Spleen (tissue), 11 donors: ENCODE measurements around the gene COL5A2. TPM values are rescaled to one million over a fixed set of nuclear protein-coding genes. Genes with fewer than 3 reads are reported as not detected.

Experiments used
- DNase-seq: peaks from one replicate; pipeline ENCODE4 v3.0.0-alpha.2; 2020
- H3K27ac ChIP-seq, 8 donors: fragments of 200-600 bp; sonication (generic) in 7 of 8; 1 replicate in 4 of 8; 2 replicates in 4 of 8; pipeline versions ENCODE4 v1.5.0 to v1.8.0; 2016 to 2021; ENCODE audit warnings: inconsistent platforms in 4 of 8, mild to moderate bottlenecking in 4 of 8, moderate library complexity in 1 of 8
- H3K27me3 ChIP-seq, 7 donors: fragments of 200-600 bp; sonication (generic) in 6 of 7; replicated peaks in 1 of 7; 1 replicate in 4 of 7; 2 replicates in 3 of 7; pipeline versions ENCODE4 v1.5.0 to v1.8.0; 2016 to 2021; ENCODE audit warnings: inconsistent platforms in 3 of 7, mild to moderate bottlenecking in 1 of 7
- H3K36me3 ChIP-seq, 6 donors: fragments of 200-600 bp; sonication (generic) in 5 of 6; 1 replicate in 4 of 6; 2 replicates in 2 of 6; pipeline versions ENCODE4 v1.5.0 to v1.8.0; 2016 to 2021; ENCODE audit warnings: inconsistent platforms in 2 of 6
- H3K4me1 ChIP-seq, 6 donors: fragments of 200-600 bp; sonication (generic) in 5 of 6; 1 replicate in 3 of 6; 2 replicates in 3 of 6; pipeline versions ENCODE4 v1.5.0 to v1.8.0; 2016 to 2021; ENCODE audit warnings: inconsistent platforms in 3 of 6
- H3K4me3 ChIP-seq, 8 donors: fragments of 200-600 bp; sonication (generic) in 7 of 8; 1 replicate in 4 of 8; 2 replicates in 4 of 8; pipeline versions ENCODE4 v1.5.0 to v1.8.0; 2016 to 2021; ENCODE audit warnings: inconsistent platforms in 4 of 8, mild to moderate bottlenecking in 4 of 8, moderate library complexity in 2 of 8
- H3K9me3 ChIP-seq, 8 donors: fragments of 200-600 bp; sonication (generic) in 7 of 8; 1 replicate in 4 of 8; 2 replicates in 4 of 8; pipeline versions ENCODE4 v1.5.0 to v1.8.0; 2016 to 2021; ENCODE audit warnings: inconsistent platforms in 4 of 8
- POLR2A ChIP-seq, 3 donors: fragments of 450-650 bp; IDR thresholded peaks; one replicate each; pipeline ENCODE4 v1.5.1; 2017; ENCODE audit warnings: antibody characterized with exemption in 3 of 3, mild to moderate bottlenecking in 1 of 3
- POLR2AphosphoS5 ChIP-seq, 3 donors: sonication (generic); formaldehyde crosslinking; IDR thresholded peaks; one replicate each; pipeline ENCODE4 v1.5.1; 2017; ENCODE audit warnings: antibody characterized with exemption in 3 of 3
- WGBS, 5 donors: extraction: QIAGEN DNeasy Blood & Tissue Kit in 3 of 5; methylation state at CpG; one replicate each; pipeline versions ENCODE4 v1.1.5 to v1.1.7; 2013 to 2018; 5-methylcytosine and 5-hydroxymethylcytosine counted together
- intact Hi-C: fragments of 100-400 bp; cut with DNase I; formaldehyde crosslinking; loops from one replicate; pipeline ENCODE4 v1.15.0; 2023; ENCODE audit warnings: low total_unique reads
- polyA plus RNA-seq, 3 donors: library from polyadenylated mRNA; stranded (reverse); fragments of 200-250 nt; gene quantifications; one replicate each; pipeline ENCODE4 v1.2.1, GENCODE V29; 2013
- total RNA-seq, 7 donors: library from RNA; depleted of rRNA in 3 of 7; stranded (reverse); fragments of >200 nt in 3 of 7; fragmentation: NEBNext Ultra II Directional in 4 of 7; extraction: Animal tissue kit (Norgen Biotek cat#: 25700) in 4 of 7; gene quantifications; one replicate each; pipeline versions ENCODE4 v1.1.0 to v1.2.1, GENCODE V29; 2016 to 2021
- TF ChIP-seq, protein P1 (sequence below), 11 experiments: fragments of 200-600 bp in 7 of 11; fragments of 450-650 bp in 4 of 11; sonication (generic) in 4 of 11; IDR thresholded peaks in 8 of 11; conservative IDR thresholded peaks in 3 of 11; 1 replicate in 7 of 11; 2 replicates in 4 of 11; pipeline versions ENCODE4 v1.4.0 to v1.8.0; 2016 to 2021; ENCODE audit warnings: antibody characterized with exemption in 11 of 11, inconsistent platforms in 4 of 11, mild to moderate bottlenecking in 1 of 11
- donor health status: healthy with polysubstance abuse.
- donor health status: DM: no; HTN: no; CAD: no; lungs with moderate emphysema.
- donor health status: DM: no; HTN: no; CAD: no.
- donor health status: Bipolar disorder and iron deficiency.
- donor health status: healthy.
- donor health status: DM: no; HTN: no; CAD: no.
- donor health status: DM: yes; HTN: yes; CAD: no.

COL5A2 gene
- total and polyA plus RNA-seq, 10 donors, result 3.4 to 35.7 (median 16.3) TPM

- Histone ChIP-seq H3K36me3 (no peaks in the 10 kb centered on the region), H3K4me3 (no peak overlapping the region), H3K9me3 (no peaks in the 10 kb centered on the region), H3K27ac (no peak overlapping the region), H3K27me3 (no peaks in the 10 kb centered on the region), H3K4me1 (no peaks in the 10 kb centered on the region)
- WGBS, 5 donors, result 71 to 92% (median 88%) methylated on average over 2 of the region's 2 CpGs
- DNase-seq, result no peak
- intact Hi-C loops, result no loop called here
- TF ChIP-seq, protein P1, sequence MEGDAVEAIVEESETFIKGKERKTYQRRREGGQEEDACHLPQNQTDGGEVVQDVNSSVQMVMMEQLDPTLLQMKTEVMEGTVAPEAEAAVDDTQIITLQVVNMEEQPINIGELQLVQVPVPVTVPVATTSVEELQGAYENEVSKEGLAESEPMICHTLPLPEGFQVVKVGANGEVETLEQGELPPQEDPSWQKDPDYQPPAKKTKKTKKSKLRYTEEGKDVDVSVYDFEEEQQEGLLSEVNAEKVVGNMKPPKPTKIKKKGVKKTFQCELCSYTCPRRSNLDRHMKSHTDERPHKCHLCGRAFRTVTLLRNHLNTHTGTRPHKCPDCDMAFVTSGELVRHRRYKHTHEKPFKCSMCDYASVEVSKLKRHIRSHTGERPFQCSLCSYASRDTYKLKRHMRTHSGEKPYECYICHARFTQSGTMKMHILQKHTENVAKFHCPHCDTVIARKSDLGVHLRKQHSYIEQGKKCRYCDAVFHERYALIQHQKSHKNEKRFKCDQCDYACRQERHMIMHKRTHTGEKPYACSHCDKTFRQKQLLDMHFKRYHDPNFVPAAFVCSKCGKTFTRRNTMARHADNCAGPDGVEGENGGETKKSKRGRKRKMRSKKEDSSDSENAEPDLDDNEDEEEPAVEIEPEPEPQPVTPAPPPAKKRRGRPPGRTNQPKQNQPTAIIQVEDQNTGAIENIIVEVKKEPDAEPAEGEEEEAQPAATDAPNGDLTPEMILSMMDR (IDR thresholded peaks at IDR 0.05 in 8 of 11, conservative IDR thresholded peaks at IDR 0.05 in 3 of 11), result no peak
- no peak for TF ChIP-seq POLR2AphosphoS5 (IDR thresholded peaks at IDR 0.05)
- no peak for TF ChIP-seq POLR2A (IDR thresholded peaks at IDR 0.05)
Measured at GRCh38 chr2:189083106-189083505, 96.5 kb downstream of the COL5A2 start.

DNA sequence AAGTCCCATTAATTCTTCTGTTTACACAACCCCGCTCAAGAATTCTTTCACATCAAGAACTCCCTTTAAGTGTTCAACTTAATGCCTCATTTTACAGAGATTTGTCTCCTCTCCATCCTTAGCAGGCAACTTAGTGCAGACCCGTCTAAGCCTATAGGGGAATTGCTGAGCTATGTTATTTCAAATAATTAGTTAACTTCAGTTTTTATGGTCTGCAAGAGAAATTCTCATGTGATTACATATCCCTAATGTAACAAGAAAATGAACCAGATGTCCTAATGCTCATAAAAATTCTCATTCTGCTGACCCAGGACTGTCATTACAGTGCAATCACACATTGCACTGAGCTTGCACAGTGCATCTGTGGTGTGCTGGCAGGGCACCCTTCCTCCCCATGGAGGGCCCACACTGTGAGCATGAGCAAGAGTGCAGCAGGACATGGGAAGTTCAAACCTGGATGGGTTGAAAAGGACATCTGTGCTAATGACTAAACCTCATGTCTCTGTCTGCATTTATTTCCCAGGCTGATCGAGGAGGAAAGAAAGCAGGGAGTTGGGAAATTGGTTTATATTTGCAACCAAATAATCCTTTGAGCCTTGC is 97.1 kb downstream of the COL5A2 start:
- H3K4me3 ChIP-seq, result no peak overlapping the region
- no peak for DNase-seq
- no peak overlapping the region for H3K27ac ChIP-seq
- H3K27me3 ChIP-seq, result no peaks in the 10 kb centered on the region
- intact Hi-C loops, result no loop called here
- no peaks in the 10 kb centered on the region for H3K9me3 ChIP-seq
- TF ChIP-seq POLR2AphosphoS5 (IDR thresholded peaks at IDR 0.05), result no peak
- TF ChIP-seq, protein P1 (IDR thresholded peaks at IDR 0.05 in 8 of 11, conservative IDR thresholded peaks at IDR 0.05 in 3 of 11), result no peak
- no peak for TF ChIP-seq POLR2A (IDR thresholded peaks at IDR 0.05)
- WGBS, 5 donors, result 77 to 90% (median 86%) methylated on average over 3 of the region's 3 CpGs
- H3K36me3 ChIP-seq, result no peaks in the 10 kb centered on the region
- no peaks in the 10 kb centered on the region for H3K4me1 ChIP-seq

- 55 to 69% (median 62%) methylated on average over 3 of the region's 3 CpGs for WGBS, 5 donors
- H3K27me3 ChIP-seq, result no peaks in the 10 kb centered on the region
- H3K4me3 ChIP-seq, result no peak overlapping the region
- intact Hi-C loops, result no loop called here
- H3K4me1 ChIP-seq, result no peaks in the 10 kb centered on the region
- H3K9me3 ChIP-seq, result no peaks in the 10 kb centered on the region
- DNase-seq, result no peak
- H3K36me3 ChIP-seq, result no peaks in the 10 kb centered on the region
- H3K27ac ChIP-seq, result no peak overlapping the region
- TF ChIP-seq, protein P1 (IDR thresholded peaks at IDR 0.05 in 8 of 11, conservative IDR thresholded peaks at IDR 0.05 in 3 of 11), result no peak
- no peak for TF ChIP-seq POLR2AphosphoS5 (IDR thresholded peaks at IDR 0.05)
- no peak for TF ChIP-seq POLR2A (IDR thresholded peaks at IDR 0.05)
Measured at GRCh38 chr2:189076572-189076971, 103.0 kb downstream of the COL5A2 start.

GRCh38 chr2:189076120-189076519 is 103.4 kb downstream of the COL5A2 start:
- TF ChIP-seq, protein P1 (IDR thresholded peaks at IDR 0.05 in 8 of 11, conservative IDR thresholded peaks at IDR 0.05 in 3 of 11), result no peak
- TF ChIP-seq POLR2A (IDR thresholded peaks at IDR 0.05) (no peak), POLR2AphosphoS5 (IDR thresholded peaks at IDR 0.05) (no peak)
- Histone ChIP-seq H3K4me3 (no peak overlapping the region), H3K36me3 (no peaks in the 10 kb centered on the region), H3K4me1 (no peaks in the 10 kb centered on the region), H3K9me3 (no peaks in the 10 kb centered on the region), H3K27me3 (no peaks in the 10 kb centered on the region), H3K27ac (no peak overlapping the region)
- WGBS, 5 donors, result 78 to 88% (median 85%) methylated on average over 3 of the region's 3 CpGs
- intact Hi-C loops, result no loop called here
- no peak for DNase-seq
